SIG-M5 treated with dmso at 0.1 percent for 504 hours (cell line): ENCODE data around the gene BPTF.
A peak's percentile ranks its signal among the peaks of the same experiment; 100 is the strongest.
"Not testable (repeated sequence)": the region's sequence is repeated elsewhere in the genome, so short reads cannot be mapped to it uniquely, and the experiment has no call there.

Source experiments
- DNase-seq: peaks from one replicate; lab custom pipeline; 2025; ENCODE audit not compliant: unreplicated experiment; lab: John Stamatoyannopoulos, UW

The BPTF gene

DNA sequence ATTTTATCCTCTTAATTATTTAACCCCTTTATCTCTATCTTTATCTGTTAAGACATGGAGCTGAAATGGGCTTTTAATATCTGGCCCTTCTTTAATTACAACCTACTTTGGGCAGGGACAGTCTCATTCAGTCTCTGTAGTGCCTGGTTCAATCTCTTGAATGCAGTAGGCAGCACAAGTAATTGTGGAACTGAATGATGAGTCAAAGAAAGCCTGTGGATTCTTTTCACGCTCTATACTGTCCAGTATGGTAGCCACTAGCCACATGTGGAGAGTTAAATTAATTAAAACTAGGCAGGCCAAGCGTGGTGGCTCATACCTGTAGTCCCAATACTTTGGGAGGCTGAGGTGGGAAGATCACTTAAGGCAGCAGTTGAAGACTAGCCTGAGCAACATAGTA, 9.3 kb downstream of the BPTF start:
- no peak for DNase-seq

DNA sequence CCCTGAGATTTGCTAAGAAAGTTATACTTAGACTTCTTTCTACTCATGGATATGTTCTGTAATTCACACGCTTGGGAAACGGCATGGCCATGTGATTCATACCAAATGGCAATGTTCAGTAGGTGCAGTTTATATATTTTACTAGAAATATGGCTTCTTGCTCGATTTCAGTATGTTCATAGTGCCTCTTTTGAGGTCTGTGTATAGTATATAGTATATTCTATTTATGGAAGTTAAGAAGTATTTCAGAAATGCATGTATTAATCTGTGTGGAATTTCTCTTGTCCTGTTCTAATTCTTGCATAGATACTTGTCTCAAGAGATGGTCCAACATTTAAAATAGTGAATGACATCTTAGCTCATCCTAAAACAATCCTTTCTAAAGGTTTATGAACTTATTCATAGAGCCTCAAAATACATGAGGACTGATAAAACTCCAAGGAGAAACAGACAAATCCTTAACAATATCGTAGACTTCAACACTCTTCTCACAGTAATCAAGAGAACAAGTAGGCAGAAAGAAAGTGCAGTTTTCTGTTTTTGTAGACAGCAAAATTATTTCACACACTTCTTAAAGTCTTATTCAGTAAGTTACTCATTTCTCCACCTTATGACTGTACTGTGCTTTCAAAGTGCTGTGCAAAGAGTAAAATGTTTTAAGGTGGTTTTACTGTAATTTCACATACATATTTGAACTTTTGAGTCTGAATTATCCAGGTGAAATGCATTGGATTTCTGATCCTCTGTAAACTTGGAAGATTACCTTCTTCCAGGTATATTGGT, 11.1 kb downstream of the BPTF start:
- DNase-seq = no peak

DNA sequence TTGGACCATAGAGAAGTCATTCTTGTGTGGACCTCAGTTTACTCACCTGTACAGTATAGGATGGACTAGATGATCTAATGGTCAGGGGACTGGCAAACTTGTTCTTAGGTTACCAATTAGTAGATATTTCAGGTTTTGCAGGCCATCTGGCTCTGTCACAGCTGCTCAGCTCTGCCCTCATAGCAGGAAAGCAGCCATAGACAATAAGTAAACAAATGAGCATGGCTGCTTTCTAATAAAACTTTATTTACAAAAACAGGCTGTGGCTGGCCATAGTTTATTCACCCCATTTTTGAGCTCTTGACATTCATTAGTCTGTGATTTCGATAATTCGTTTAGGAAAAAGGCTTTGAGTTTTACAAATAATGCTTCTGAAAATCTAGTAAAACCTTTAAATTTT, 12.7 kb downstream of the BPTF start:
- no peak for DNase-seq

DNA sequence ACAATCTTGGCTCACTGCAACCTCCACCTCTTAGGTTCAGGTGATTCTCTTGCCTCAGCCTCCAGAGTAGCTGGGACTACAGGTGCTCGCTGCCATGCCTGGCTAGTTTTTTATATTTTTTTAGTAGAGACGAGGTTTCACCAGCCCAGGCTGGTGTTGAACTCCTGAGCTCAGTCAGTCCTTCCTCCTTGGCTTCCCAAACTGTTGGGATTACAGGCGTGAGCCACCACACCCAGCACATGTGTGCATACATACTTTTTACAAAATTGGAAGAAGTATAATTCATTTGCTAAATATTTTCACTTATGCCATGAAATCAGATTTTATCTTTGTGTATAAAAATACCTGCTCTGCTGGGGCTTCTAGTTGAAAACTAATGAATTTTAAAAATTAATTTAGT, 13.2 kb downstream of the BPTF start:
- DNase-seq = no peak

DNA sequence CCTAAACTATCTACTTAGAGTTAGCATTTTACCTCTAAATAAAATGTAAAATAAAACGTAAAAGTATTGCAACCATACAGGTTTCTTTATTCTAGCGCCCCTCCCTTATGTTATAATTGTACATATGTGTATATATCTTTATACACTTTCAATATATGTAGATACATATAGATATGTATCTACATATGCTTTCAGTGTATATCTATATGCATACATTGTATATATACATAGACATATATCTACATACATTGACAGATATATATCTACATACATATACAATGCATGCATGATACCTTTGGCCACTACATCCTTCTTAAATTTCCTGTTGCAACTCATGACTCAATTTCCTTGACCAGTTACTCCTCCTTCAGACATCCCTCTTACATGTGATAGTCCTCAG, 16.7 kb downstream of the BPTF start:
- no peak for DNase-seq

GRCh38 chr17:67842648-67843047, 17.3 kb downstream of the BPTF start:
- DNase-seq = no peak

DNA sequence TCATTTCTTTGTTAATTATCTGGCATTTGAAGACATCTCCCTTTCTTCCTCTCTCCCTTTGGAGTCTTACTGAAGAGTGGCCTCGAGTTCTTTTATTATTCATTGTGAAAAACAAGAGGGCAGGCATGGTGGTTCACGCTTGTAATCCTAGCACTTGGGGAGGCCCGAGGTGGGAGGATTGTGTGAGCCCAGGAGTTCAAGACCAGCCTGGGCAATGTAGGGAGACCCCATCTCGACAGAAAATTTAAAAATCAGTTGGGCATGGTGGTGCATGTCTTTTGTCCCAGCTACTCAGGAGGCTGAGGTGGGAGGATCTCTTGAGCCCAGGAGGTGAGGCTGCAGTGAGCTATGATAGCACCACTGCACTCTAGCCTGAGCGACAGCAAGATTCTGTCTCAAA, 20.1 kb downstream of the BPTF start:
- DNase-seq = no peak

DNA sequence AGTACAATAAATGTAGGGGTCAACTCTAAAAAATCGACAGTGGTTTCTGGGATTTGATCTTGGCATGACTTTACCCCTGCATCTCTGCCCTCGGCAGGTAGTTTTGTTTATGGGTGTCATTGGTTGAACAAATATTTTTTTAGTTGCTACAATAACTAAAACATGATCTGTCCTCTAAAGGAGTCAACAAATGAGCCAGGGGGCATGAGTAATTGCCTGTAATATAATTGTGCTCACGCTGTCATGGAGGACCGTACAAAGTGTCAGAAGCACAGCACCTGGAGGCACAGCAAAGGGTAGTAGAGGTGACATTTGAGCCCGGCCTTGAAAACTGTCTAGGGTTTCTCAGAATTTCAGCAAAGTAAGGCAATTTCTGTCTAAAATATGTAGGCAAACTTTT, 22.9 kb downstream of the BPTF start:
- DNase-seq = not testable (repeated sequence)

DNA sequence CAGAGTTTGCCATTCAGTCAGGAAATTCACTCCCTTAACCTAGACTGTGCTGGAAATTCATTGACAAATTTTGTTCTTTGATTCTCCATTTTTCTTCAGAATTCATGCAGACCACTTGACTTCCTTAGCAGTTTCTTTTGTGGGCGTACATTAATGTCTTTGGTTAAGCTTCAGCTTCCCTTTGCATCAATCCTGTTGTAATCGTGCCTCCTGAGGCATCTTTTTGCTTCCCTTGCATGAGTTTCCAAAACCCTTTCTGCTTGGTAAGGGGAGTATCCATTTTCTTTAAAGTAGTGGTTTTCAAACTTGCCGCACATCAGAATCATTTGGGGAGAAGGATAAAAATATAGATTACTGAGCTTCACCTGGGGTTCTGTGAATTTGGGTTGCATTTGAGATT, 23.5 kb downstream of the BPTF start:
- DNase-seq = not testable (repeated sequence)

DNA sequence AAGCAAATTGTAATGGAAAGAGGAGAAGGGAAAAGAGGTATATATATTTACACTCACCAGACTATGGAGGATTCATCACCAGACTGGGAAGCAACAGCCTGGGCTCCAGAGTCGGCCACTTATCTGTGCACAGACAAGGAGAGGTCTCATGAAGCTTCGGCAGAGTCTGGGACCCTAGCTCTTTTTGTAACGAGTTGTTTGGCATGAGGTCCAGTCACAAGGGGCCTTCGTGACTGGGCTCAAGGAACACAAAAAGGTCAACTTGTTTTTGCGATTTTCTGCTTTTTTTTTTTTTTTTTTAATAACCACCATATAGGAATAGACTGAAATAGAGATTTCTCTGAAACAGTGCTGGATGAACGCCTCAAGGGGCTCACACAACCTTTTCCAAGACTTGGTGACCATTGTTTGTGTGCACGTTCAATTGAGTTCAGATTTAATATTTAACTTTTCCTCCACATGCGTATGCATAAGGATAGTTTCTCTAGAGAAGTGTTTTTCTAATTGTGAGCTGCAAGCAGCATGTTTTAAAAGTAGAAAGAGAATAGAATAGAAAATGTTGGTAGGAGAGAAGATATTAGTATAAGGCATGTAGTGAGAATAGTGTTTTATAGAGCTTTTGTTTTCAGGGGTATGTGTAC, 25.8 kb downstream of the BPTF start:
- DNase-seq = no peak

DNA sequence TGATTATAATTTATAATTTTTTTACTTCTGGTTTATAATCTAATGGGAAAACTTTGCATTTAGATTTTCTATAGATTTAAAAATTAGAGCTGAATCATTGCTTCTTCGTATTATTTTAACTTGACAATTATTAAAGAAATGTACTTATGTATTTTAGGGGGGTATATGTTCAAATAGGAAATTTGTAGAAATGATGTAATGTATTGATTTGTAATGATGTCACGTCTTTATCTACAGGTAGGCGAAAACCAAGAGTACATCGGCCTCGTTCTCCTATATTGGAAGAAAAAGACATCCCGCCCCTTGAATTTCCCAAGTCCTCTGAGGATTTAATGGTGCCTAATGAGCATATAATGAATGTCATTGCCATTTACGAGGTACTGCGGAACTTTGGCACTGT, 28.4 kb downstream of the BPTF start:
- no peak for DNase-seq

GRCh38 chr17:67854378-67854777, 29.1 kb downstream of the BPTF start:
- DNase-seq = no peak

DNA sequence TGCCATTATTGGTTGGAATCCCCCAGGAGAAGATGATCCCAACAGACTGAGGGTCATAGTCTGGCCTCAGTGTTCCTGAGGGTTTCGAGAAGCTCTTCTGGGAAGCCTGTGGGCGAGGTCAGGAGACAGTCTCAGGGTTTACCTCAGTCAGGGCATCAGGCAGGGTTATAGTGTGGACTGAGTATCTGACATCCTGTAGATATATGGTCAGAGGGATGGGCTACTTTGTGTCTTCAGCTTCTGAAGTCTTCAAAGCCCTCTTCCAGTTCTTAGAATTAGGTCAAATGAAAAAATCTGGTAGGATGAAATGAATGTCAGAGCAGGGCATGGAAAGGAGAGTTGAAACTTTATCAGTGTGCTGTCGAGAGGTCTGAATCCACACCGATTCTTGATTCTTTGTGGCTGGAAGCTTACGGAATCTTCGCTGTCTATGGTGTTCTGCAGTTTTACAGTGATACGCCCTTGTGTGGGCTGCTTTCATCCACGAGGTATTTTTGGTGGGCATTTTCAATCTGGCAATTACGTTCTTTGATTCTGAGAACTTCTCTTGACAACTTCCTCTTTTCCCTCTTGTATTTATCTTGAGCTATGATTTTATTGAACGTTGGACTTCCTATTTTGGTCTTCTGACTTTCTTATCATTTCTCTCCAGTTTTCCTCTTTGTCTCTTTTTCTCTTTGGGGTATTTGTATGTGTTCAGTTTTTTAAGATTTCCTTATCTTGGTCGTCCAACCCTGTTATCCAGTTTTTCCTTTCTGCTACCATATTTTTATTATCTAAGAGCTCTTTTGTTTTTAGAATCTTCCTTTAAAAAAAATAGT, 30.4 kb downstream of the BPTF start:
- peak; percentile 49 for DNase-seq

- DNase-seq = not testable (repeated sequence)
Measured at GRCh38 chr17:67856402-67856801, 31.1 kb downstream of the BPTF start.

DNA sequence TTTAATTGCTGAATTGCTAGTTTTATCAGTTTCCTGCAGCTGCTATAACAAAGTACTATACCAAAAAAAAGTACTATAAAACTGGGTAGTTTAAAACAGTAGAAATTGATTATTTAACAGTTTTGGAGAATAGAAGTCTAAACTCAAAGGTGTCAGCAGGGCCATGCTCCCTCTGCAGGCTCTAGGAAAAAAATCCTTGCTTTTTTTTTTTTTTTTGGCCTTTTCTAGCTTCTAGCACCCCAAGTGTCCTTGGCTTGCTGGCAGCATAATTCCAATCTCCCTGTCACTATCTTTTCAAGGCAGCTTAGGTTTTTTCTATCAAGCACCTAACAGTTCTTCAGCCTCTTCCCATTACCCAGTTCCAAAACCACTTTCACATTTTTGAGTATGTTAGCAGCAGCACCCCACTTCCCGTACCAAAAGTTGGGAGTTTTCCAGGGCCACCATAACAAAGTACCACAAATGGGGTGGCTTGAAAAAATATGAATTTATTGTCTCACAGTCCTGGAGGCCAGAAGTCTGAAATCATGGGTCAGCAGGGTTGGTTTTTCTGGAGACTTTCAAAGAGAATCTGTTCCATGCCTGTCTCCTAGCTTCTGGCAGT, 37.4 kb downstream of the BPTF start:
- no peak for DNase-seq

- no peak for DNase-seq
Measured at GRCh38 chr17:67863624-67864247, 38.4 kb downstream of the BPTF start.

DNA sequence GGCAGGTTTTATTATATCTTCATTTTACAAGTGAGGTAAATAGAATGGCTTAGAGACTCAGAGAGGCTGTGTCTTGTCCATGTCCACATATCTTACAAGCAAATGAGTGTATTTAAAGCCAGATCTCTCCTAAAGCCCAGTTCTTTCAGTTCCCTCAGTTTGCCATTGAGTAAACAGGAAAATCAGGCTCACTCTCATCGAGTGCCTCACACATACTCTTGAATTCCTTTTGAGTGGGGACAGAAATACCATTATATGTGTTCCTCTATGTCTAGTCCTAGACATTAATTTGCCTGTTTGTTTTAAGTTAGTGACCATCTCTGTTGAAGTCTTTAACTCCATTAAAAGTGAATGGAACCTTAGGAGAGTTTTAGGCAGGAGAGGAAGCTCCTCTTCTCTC, 40.1 kb downstream of the BPTF start:
- DNase-seq = no peak

GRCh38 chr17:67867591-67867990, 42.3 kb downstream of the BPTF start:
- no peak for DNase-seq

DNA sequence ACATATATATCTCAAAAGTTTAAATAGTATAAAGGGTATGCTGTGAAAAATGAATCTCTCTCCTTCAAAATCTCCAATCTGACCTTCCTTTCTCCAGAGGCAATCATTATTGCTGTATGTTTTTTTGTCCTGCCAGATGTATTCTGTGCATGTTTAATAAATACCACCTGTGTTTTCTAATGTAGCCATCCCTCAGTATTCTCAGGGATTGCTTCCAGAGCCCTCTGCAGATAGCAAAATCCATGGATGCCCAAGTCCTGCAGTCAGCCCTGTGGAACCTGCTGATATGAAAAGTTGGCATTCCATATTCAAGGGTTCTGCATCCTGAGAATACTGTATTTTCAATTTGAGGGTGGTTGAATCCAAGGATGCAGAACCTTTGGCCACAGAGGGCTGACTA, 42.9 kb downstream of the BPTF start:
- no peak for DNase-seq

DNA sequence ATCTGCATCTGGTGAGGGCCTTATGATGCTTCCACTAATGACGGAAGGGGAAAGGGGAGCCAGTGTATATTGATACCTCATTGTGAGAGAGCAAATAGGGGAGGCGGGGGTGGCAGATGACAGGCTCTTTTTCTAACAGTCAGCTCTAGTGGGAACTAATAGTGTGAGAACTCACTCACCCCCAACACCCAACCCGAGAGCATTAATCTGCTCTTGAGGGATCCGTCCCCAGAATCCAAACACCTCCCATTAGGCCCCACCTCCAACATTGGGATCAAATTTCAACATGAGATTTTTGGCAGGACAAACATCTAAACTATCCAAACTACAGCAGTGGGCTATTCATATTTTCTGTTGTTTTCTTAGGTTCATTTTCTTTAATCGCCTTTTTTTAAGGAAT, 54.4 kb downstream of the BPTF start:
- DNase-seq = no peak

- DNase-seq = no peak
Measured at GRCh38 chr17:67881083-67881482, 55.8 kb downstream of the BPTF start.
